Loucy (cell line): ENCODE data around the gene NCR3LG1.

Experiments
- CTCF ChIP-seq: fragments of 200-600 bp; sonication (generic); conservative IDR thresholded peaks from 2 replicates; pipeline ENCODE4 v1.5.1; 2014; ENCODE audit warnings: mild to moderate bottlenecking, antibody characterized with exemption, low read length
- EZH2phosphoT487 ChIP-seq: fragments of 200-600 bp; IDR thresholded peaks from 2 replicates; pipeline ENCODE4 v1.6.1; 2018; ENCODE audit warnings: antibody characterized with exemption, mild to moderate bottlenecking, moderate library complexity, borderline replicate concordance

- TF ChIP-seq CTCF (no peak), EZH2phosphoT487 (no peak)
Measured at GRCh38 chr11:17388609-17389210, 37.1 kb downstream of the NCR3LG1 start, which contains the start of gene KCNJ11.
